IMR-90 (cell line): ENCODE data around the gene MT1G. TPM values are rescaled to one million over a fixed set of nuclear protein-coding genes. Genes with fewer than 3 reads are reported as not detected.

ENCODE experiments used
- ATAC-seq: fragments of 200-7000 bp; cut with Tn5 transposase; 2 replicates; pipeline ENCODE4 v1.9.1; 2020; ENCODE audit warnings: low read depth, mild to moderate bottlenecking, moderate library complexity
- BruUV-seq: library from RNA; stranded (reverse); fragments of 400-500 nt; replicated peaks from 2 replicates; lab custom pipeline; 2021; lab: Mats Ljungman, UMichigan
- CTCF ChIA-PET: fragments of 300-600 bp; formaldehyde crosslinking; extraction: SDS; loops from one replicate; lab custom pipeline; 2021; ENCODE audit warnings: antibody characterized with exemption; lab: Yijun Ruan, JAX
- POLR2A ChIA-PET: fragments of 300-600 bp; sonication (Branson Sonifier 250); formaldehyde crosslinking; loops from one replicate; lab custom pipeline; 2022; ENCODE audit warnings: antibody characterized with exemption; ENCODE audit not compliant: unreplicated experiment; lab: Charles Lee
- DNase-seq: peaks from one replicate; pipeline ENCODE4 v3.0.0; 2013
- H2AFZ ChIP-seq: replicated peaks from 2 replicates; pipeline ENCODE3; 2013; ENCODE audit warnings: low read length, mild to moderate bottlenecking; ENCODE audit not compliant: poor library complexity
- H2AK5ac ChIP-seq: 2 replicates; pipeline ENCODE4 v1.6.1; 2013; ENCODE audit warnings: low read depth, low read length, inconsistent platforms
- H2AK9ac ChIP-seq: replicated peaks from 2 replicates; pipeline ENCODE3; 2013; ENCODE audit warnings: mild to moderate bottlenecking, low read depth, low read length, moderate library complexity; ENCODE audit not compliant: poor library complexity
- H2BK120ac ChIP-seq: 2 replicates; pipeline ENCODE4 v1.6.1; 2013; ENCODE audit warnings: low read depth, low read length, inconsistent platforms
- H2BK15ac ChIP-seq: 3 replicates; pipeline ENCODE4 v1.6.1; 2013; ENCODE audit warnings: low read depth, low read length, inconsistent platforms
- H2BK20ac ChIP-seq: 2 replicates; pipeline ENCODE4 v1.6.1; 2013; ENCODE audit warnings: low read depth, mild to moderate bottlenecking, inconsistent platforms, low read length, moderate library complexity
- H2BK5ac ChIP-seq: 2 replicates; pipeline ENCODE4 v1.6.1; 2013; ENCODE audit warnings: mild to moderate bottlenecking, low read depth, low read length, inconsistent platforms; ENCODE audit not compliant: poor library complexity, severe bottlenecking
- H3K14ac ChIP-seq: replicated peaks from 2 replicates; pipeline ENCODE4 v1.6.1; 2013; ENCODE audit warnings: low read depth, low read length, inconsistent platforms
- H3K18ac ChIP-seq: 2 replicates; pipeline ENCODE4 v1.6.1; 2013; ENCODE audit warnings: low read depth, low read length, control low read depth
- H3K23ac ChIP-seq: 2 replicates; pipeline ENCODE4 v1.6.1; 2013; ENCODE audit warnings: low read depth, low read length, inconsistent platforms
- H3K27ac ChIP-seq: 2 replicates; pipeline ENCODE4 v1.5.1; 2013; ENCODE audit warnings: mild to moderate bottlenecking, control low read depth, low read length; ENCODE audit not compliant: insufficient read depth
- H3K27me3 ChIP-seq: 2 replicates; pipeline ENCODE4 v1.6.1; 2013; ENCODE audit warnings: low read length; ENCODE audit not compliant: control insufficient read depth, insufficient read depth
- H3K36me3 ChIP-seq: 2 replicates; pipeline ENCODE4 v1.6.1; 2013; ENCODE audit warnings: low read length, mixed read lengths; ENCODE audit not compliant: control insufficient read depth, insufficient read depth
- H3K4ac ChIP-seq: 2 replicates; pipeline ENCODE4 v1.6.1; 2013; ENCODE audit warnings: low read depth, low read length, inconsistent platforms
- H3K4me1 ChIP-seq: 2 replicates; pipeline ENCODE4 v1.6.1; 2013; ENCODE audit warnings: low read length, mixed read lengths; ENCODE audit not compliant: control insufficient read depth, insufficient read depth
- H3K4me2 ChIP-seq: 2 replicates; pipeline ENCODE4 v1.6.1; 2013; ENCODE audit warnings: low read depth, mild to moderate bottlenecking, control low read depth, low read length, moderate library complexity
- H3K4me3 ChIP-seq: 2 replicates; pipeline ENCODE4 v1.5.1; 2013; ENCODE audit warnings: low read depth, mild to moderate bottlenecking, control low read depth, low read length, moderate library complexity; ENCODE audit not compliant: insufficient read depth
- H3K56ac ChIP-seq: 2 replicates; pipeline ENCODE4 v1.6.1; 2013; ENCODE audit warnings: low read length, inconsistent platforms; ENCODE audit not compliant: insufficient read depth; ENCODE audit errors: extremely low read depth
- H3K79me1 ChIP-seq, 2 experiments: 2 replicates each; pipeline ENCODE4 v1.6.1; 2013; ENCODE audit warnings: low read length in 2 of 2, inconsistent platforms in 1 of 2, low read depth in 1 of 2
- H3K9ac ChIP-seq: 2 replicates; pipeline ENCODE4 v1.6.1; 2013; ENCODE audit warnings: low read depth, low read length, control low read depth
- H3K9me1 ChIP-seq: 2 replicates; pipeline ENCODE4 v1.6.1; 2013; ENCODE audit warnings: low read length, inconsistent platforms; ENCODE audit not compliant: insufficient read depth
- H3K9me3 ChIP-seq: 2 replicates; pipeline ENCODE4 v1.6.1; 2013; ENCODE audit warnings: low read length; ENCODE audit not compliant: control insufficient read depth, insufficient read depth
- H4K20me1 ChIP-seq: 2 replicates; pipeline ENCODE4 v1.6.1; 2013; ENCODE audit warnings: low read length, inconsistent platforms; ENCODE audit not compliant: insufficient read depth
- H4K5ac ChIP-seq: 2 replicates; pipeline ENCODE4 v1.6.1; 2013; ENCODE audit warnings: mild to moderate bottlenecking, low read depth, low read length, control low read depth
- H4K8ac ChIP-seq, 2 experiments: 2 replicates each; pipeline ENCODE4 v1.6.1; 2013; ENCODE audit warnings: low read depth in 2 of 2, low read length in 2 of 2, control low read depth in 1 of 2, inconsistent platforms in 1 of 2
- H4K91ac ChIP-seq: 2 replicates; pipeline ENCODE4 v1.6.1; 2013; ENCODE audit warnings: low read depth, low read length, inconsistent platforms; ENCODE audit not compliant: insufficient read depth
- BHLHE40 ChIP-seq: fragments of 150-350 bp; IDR thresholded peaks from 2 replicates; pipeline ENCODE4 v1.6.1; 2016; ENCODE audit warnings: mild to moderate bottlenecking, low read depth, low read length
- CEBPB ChIP-seq: IDR thresholded peaks from 2 replicates; pipeline ENCODE4 v1.6.1; 2012; ENCODE audit warnings: low read depth, low read length, improper control_type of control experiment
- CHD1 ChIP-seq: IDR thresholded peaks from 2 replicates; pipeline ENCODE4 v1.6.1; 2012; ENCODE audit warnings: low read depth, low read length, improper control_type of control experiment
- FOS ChIP-seq: fragments of 150-350 bp; IDR thresholded peaks from 2 replicates; pipeline ENCODE4 v1.6.1; 2016; ENCODE audit warnings: low read depth, low read length
- POLR2A ChIP-seq: IDR thresholded peaks from 2 replicates; pipeline ENCODE4 v1.6.1; 2012; ENCODE audit warnings: mild to moderate bottlenecking, low read depth, low read length
- RAD21 ChIP-seq: IDR thresholded peaks from 2 replicates; pipeline ENCODE4 v1.6.1; 2012; ENCODE audit warnings: low read length, improper control_type of control experiment
- USF2 ChIP-seq: fragments of 150-350 bp; IDR thresholded peaks from 2 replicates; pipeline ENCODE4 v1.6.1; 2017; ENCODE audit warnings: mild to moderate bottlenecking, antibody characterized with exemption, low read length, low read depth
- WGBS, 2 experiments: methylation state at CpG; one replicate each; pipeline versions ENCODE4 v1.1.5 to v1.1.7; 2013; ENCODE audit warnings: missing lambda C conversion rate in 2 of 2; ENCODE audit not compliant: insufficient read length in 1 of 2; ENCODE audit errors: extremely low coverage in 2 of 2; 5-methylcytosine and 5-hydroxymethylcytosine counted together
- dilution Hi-C: fragments of 300-500 bp; cut with HindIII; formaldehyde crosslinking; loops from one replicate; pipeline ENCODE4 v1.14.3; 2018; ENCODE audit warnings: low sequenced_read_pairs; ENCODE audit not compliant: unreplicated experiment
- in situ Hi-C: fragments of 300-500 bp; cut with MboI; formaldehyde crosslinking; loops from 3 replicates; pipeline ENCODE4 v1.14.3; 2019; ENCODE audit warnings: low sequenced_read_pairs, inconsistent platforms, mixed read lengths
- intact Hi-C: fragments of 100-400 bp; cut with micrococcal nuclease; formaldehyde crosslinking; loops from 2 replicates; pipeline ENCODE4 v1.10.0; 2022
- polyA plus RNA-seq, 3 experiments: library from polyadenylated mRNA; depleted of rRNA; stranded (reverse); fragments of >200 nt; gene quantifications; 2 replicates each; pipeline ENCODE4 v1.2.3, GENCODE V29; 2012; ENCODE audit warnings: low replicate concordance in 1 of 3
- total RNA-seq: library from RNA; depleted of rRNA; stranded (reverse); fragments of >200 nt; gene quantifications from 2 replicates; pipeline ENCODE4 v1.2.3, GENCODE V29; 2012; rRNA removed

Gene MT1G
- total and polyA plus RNA-seq, 2 of the 4 experiments (the other 2 are of a cell fraction) = 0.48 TPM; not detected in 1

GRCh38 chr16:56617212-56618085 is 50.4 kb downstream of the MT1G start:
- DNase-seq = peak; percentile 57
- Histone ChIP-seq H3K23ac (peak overlapping the region; percentile 53), H3K9me3 (no peaks in the 10 kb centered on the region), H3K9me1 (peaks cover 15% of the 10 kb centered on the region), H3K27me3 (no peaks in the 10 kb centered on the region), H2AK9ac (peak overlapping the region; percentile 77), H3K36me3 (no peaks in the 10 kb centered on the region), H2AFZ (peak overlapping the region; percentile 94), H4K5ac (peak overlapping the region; percentile 86), H4K20me1 (no peaks in the 10 kb centered on the region), H3K9ac (peak overlapping the region; percentile 66), H2BK5ac (peak overlapping the region; percentile 85), H3K18ac (peak overlapping the region; percentile 22), H3K14ac (peak overlapping the region; percentile 78), H3K4ac (peak overlapping the region; percentile 89), H3K4me3 (peak overlapping the region; percentile 19; the same call in 1 of the 2 replicates), H2BK120ac (peak overlapping the region; percentile 73), H4K8ac (peak overlapping the region; percentile 72 to 87; a peak in 3 of 4 replicates), H3K56ac (peak overlapping the region; percentile 47; the same call in 1 of the 2 replicates), H2BK15ac (peak overlapping the region; percentile 97; the same call in 2 of the 3 replicates), H3K4me2 (peak overlapping the region; percentile 74), H2AK5ac (peak overlapping the region; percentile 97), H3K27ac (peak overlapping the region; percentile 85), H2BK20ac (peak overlapping the region; percentile 73), H3K79me1 (peaks cover 2 to 32% of the 10 kb centered on the region in 2 experiments; a peak in 2 of 4 replicates), H3K4me1 (peaks cover 17% of the 10 kb centered on the region), H4K91ac (peak overlapping the region; percentile 75)
- intact Hi-C loops = no loop called here
- in situ Hi-C loops = no loop called here
- ChIA-PET CTCF (interaction anchor here (0.9 to 1.3 kb wide), 2 partner anchors 56 to 85 kb away, joined by 3 read pairs; no protein-coding TSS in a partner anchor), POLR2A (interaction anchor here (0.5 to 1.0 kb wide), 2 partner anchors 8 to 10 kb away, joined by 3 to 12 read pairs; partner anchors contain the start of gene MT1E)
- WGBS, 2 experiments = 14% methylated on average over 16 of the region's 41 CpGs; no CpG with 5 or more reads in 1 of the 2 experiments
- ATAC-seq = peak; percentile 80
- BruUV-seq = no TSS peak
- dilution Hi-C loops = no loop called here
- TF ChIP-seq POLR2A = no peak
- TF ChIP-seq CHD1 = no peak
- no peak for TF ChIP-seq BHLHE40
- no peak for TF ChIP-seq CEBPB
- no peak for TF ChIP-seq RAD21
- TF ChIP-seq FOS = no peak
- no peak for TF ChIP-seq USF2

Other genes starting within 250 kb of the MT1G start
- gene AMFR, start 242.5 kb downstream of the MT1G start, total RNA-seq = 215 and 216 TPM in 2 replicates
- gene AMFR, start 242.5 kb downstream of the MT1G start, polyA plus RNA-seq (2012; rRNA removed) = 60.7 and 74.3 TPM in 2 replicates
- 165 and 166 TPM in 2 replicates for gene NUDT21, start 216.7 kb downstream of the MT1G start, total RNA-seq
- gene NUDT21, start 216.7 kb downstream of the MT1G start, polyA plus RNA-seq (2012; rRNA removed) = 52.4 and 60.9 TPM in 2 replicates
- 102 and 103 TPM in 2 replicates for gene OGFOD1, start 216.5 kb downstream of the MT1G start, total RNA-seq
- gene OGFOD1, start 216.5 kb downstream of the MT1G start, polyA plus RNA-seq (2012; rRNA removed) = 39.2 and 43.5 TPM in 2 replicates
- 18.6 and 31.9 TPM in 2 replicates for gene BBS2, start 148.0 kb downstream of the MT1G start, total RNA-seq
- gene BBS2, start 148.0 kb downstream of the MT1G start, polyA plus RNA-seq (2012; rRNA removed) = 29.9 and 32.3 TPM in 2 replicates
- not detected in 2 replicates for gene MT4, start 103.0 kb downstream of the MT1G start, total RNA-seq
- not detected in 2 replicates for gene MT4, start 103.0 kb downstream of the MT1G start, polyA plus RNA-seq (2012; rRNA removed)
- gene MT3, start 78.5 kb downstream of the MT1G start, total RNA-seq = not detected in 2 replicates
- gene MT3, start 78.5 kb downstream of the MT1G start, polyA plus RNA-seq (2012; rRNA removed) = 0.62 and 0.70 TPM in 2 replicates
- gene MT2A, start 59.5 kb downstream of the MT1G start, total RNA-seq = 25.5 and 55.5 TPM in 2 replicates
- gene MT2A, start 59.5 kb downstream of the MT1G start, polyA plus RNA-seq (2012; rRNA removed) = 588 and 621 TPM in 2 replicates
- gene MT1E, start 42.3 kb downstream of the MT1G start, total RNA-seq = 137 and 166 TPM in 2 replicates
- gene MT1E, start 42.3 kb downstream of the MT1G start, polyA plus RNA-seq (2012; rRNA removed) = 733 and 821 TPM in 2 replicates
- gene MT1M, start 35.4 kb downstream of the MT1G start, total RNA-seq = not detected in 2 replicates
- 0.10 TPM in 1 of 2 replicates, not detected in the other for gene MT1M, start 35.4 kb downstream of the MT1G start, polyA plus RNA-seq (2012; rRNA removed)
- gene MT1A, start 29.4 kb downstream of the MT1G start, total RNA-seq = 1.9 TPM in 1 of 2 replicates, not detected in the other
- gene MT1A, start 29.4 kb downstream of the MT1G start, polyA plus RNA-seq (2012; rRNA removed) = 0.60 and 1.6 TPM in 2 replicates
- not detected in 2 replicates for gene MT1B, start 16.2 kb downstream of the MT1G start, total RNA-seq
- not detected in 2 replicates for gene MT1B, start 16.2 kb downstream of the MT1G start, polyA plus RNA-seq (2012; rRNA removed)
- gene MT1F, start 10.1 kb downstream of the MT1G start, total RNA-seq = not detected in 2 replicates
- 0.56 and 1.1 TPM in 2 replicates for gene MT1F, start 10.1 kb downstream of the MT1G start, polyA plus RNA-seq (2012; rRNA removed)
- not detected in 2 replicates for gene MT1H, start 1.7 kb upstream of the MT1G start, total RNA-seq
- gene MT1H, start 1.7 kb upstream of the MT1G start, polyA plus RNA-seq (2012; rRNA removed) = not detected in 2 replicates
- 5.6 and 37.2 TPM in 2 replicates for gene MT1X, start 14.4 kb upstream of the MT1G start, total RNA-seq
- 117 and 170 TPM in 2 replicates for gene MT1X, start 14.4 kb upstream of the MT1G start, polyA plus RNA-seq (2012; rRNA removed)
- gene NUP93, start 62.1 kb upstream of the MT1G start, total RNA-seq = 70.3 and 72.6 TPM in 2 replicates
- gene NUP93, start 62.1 kb upstream of the MT1G start, polyA plus RNA-seq (2012; rRNA removed) = 54.6 and 55.3 TPM in 2 replicates
- gene SLC12A3, start 197.1 kb upstream of the MT1G start, total RNA-seq = not detected in 2 replicates
- gene SLC12A3, start 197.1 kb upstream of the MT1G start, polyA plus RNA-seq (2012; rRNA removed) = not detected in 2 replicates